ENCODE results near the gene PBRM1. TPM values are rescaled to one million over a fixed set of nuclear protein-coding genes. Genes with fewer than 3 reads are reported as not detected.

PBRM1 gene
- total and polyA plus RNA-seq, 2 of the 13 experiments (the other 11 are each of a cell fraction or from before 2014, with no cell fraction given) = 10.9 to 33.2 TPM

DNA sequence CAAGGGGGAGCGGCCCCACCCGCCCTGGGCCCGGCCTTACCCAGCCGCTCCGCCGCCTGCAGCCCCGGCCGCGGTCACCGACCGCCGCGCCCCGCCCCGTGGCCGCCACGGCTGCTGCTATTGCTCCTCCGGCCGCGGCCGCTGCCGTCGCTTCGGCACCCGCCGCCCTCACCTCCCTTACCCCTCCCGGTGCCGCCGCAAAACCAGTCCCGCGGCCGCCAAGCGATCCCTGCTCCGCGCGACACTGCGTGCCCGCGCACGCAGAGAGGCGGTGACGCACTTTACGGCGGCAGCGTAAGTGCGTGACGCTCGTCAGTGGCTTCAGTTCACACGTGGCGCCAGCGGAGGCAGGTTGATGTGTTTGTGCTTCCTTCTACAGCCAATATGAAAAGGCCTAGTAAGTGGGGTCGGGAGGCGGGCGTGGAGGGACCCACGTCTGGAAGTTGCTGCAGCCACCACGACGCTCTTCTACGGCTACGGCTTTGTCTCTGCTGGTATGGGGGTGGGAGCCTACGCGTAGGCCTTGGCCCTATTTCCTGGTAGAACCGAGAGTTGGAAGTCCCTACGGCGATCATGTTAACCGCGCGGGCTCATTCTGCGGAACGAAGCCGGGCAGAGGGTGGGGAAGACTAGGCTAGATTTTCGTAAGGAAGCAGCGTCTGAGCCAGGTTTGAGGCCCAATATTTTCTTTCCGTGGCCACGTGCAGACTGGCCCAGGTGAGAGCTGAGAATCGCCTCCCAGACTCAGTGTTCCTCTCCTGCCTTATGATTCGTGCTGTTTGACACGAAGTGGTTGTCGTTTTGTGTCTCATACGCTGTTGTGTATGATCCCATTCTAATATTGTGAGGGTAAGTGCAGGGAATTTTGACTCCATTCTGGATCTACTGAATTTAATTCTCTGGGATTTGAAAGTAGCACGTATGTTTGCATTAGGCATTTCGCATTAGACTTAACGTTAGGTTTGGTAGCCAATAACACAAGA is at the start of gene PBRM1, which contains the start of gene GNL3 (continued):
- TF ChIP-seq, protein P1, sequence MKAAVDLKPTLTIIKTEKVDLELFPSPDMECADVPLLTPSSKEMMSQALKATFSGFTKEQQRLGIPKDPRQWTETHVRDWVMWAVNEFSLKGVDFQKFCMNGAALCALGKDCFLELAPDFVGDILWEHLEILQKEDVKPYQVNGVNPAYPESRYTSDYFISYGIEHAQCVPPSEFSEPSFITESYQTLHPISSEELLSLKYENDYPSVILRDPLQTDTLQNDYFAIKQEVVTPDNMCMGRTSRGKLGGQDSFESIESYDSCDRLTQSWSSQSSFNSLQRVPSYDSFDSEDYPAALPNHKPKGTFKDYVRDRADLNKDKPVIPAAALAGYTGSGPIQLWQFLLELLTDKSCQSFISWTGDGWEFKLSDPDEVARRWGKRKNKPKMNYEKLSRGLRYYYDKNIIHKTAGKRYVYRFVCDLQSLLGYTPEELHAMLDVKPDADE (CRISPR knock-in tag; IDR thresholded peaks at IDR 0.05) = 0 out of 2 replicates have a peak, but pooled peaks have one; percentile 65
- TF ChIP-seq ZNF589 (CRISPR knock-in tag; conservative IDR thresholded peaks at IDR 0.05) = no peak; the same call in 1 of the 2 replicates
- TF ChIP-seq ATF3 (CRISPR knock-in tag; IDR thresholded peaks at IDR 0.05) = peak; percentile 62
- peak; percentile 63 for TF ChIP-seq XRCC5 (optimal IDR thresholded peaks at IDR 0.05; ENCODE audit: low read length)
- peak; percentile 66 for TF ChIP-seq HOXD1 (CRISPR knock-in tag; IDR thresholded peaks at IDR 0.05)
- peak; percentile 80 for TF ChIP-seq FOXK2 (IDR thresholded peaks at IDR 0.05)
- peak; percentile 59; the same call in 1 of the 2 replicates for TF ChIP-seq GFI1 (CRISPR knock-in tag; IDR thresholded peaks at IDR 0.05; ENCODE audit: borderline replicate concordance)
- TF ChIP-seq EED (CRISPR knock-in tag; IDR thresholded peaks at IDR 0.05) = 0 out of 2 replicates have a peak, but pooled peaks have one; percentile 31
- TF ChIP-seq U2AF1 (optimal IDR thresholded peaks at IDR 0.05; ENCODE audit: low read depth, low read length) = no peak
- TF ChIP-seq HOXA5 (CRISPR knock-in tag; IDR thresholded peaks at IDR 0.05) = peak; percentile 91
- TF ChIP-seq REST (IDR thresholded peaks at IDR 0.05; ENCODE audit: borderline replicate concordance in 1 of 2, low read depth in 1 of 2, low read length in 2 of 2) = peak in 1 of 2 experiments; percentile 73; a peak in 1 of 4 replicates
- TF ChIP-seq ZNF777 (CRISPR knock-in tag; IDR thresholded peaks at IDR 0.05) = 0 out of 2 replicates have a peak, but pooled peaks have one; percentile 61
- TF ChIP-seq ZNF136 (CRISPR knock-in tag; IDR thresholded peaks at IDR 0.05; ENCODE audit: low read depth) = no peak
- TF ChIP-seq JUND (CRISPR knock-in tag; IDR thresholded peaks at IDR 0.05) = peak; percentile 66
- TF ChIP-seq FOXJ3 (CRISPR knock-in tag; IDR thresholded peaks at IDR 0.05; ENCODE audit: borderline replicate concordance) = no peak
- TF ChIP-seq ZNF724P (CRISPR knock-in tag; IDR thresholded peaks at IDR 0.05; ENCODE audit: borderline replicate concordance) = 0 out of 2 replicates have a peak, but pooled peaks have one; percentile 40
- peak; percentile 86; the same call in 1 of the 2 replicates for TF ChIP-seq KAT7 (CRISPR knock-in tag; IDR thresholded peaks at IDR 0.05; ENCODE audit: borderline replicate concordance)
- peak; percentile 80; the same call in 1 of the 2 replicates for TF ChIP-seq SMYD3 (CRISPR knock-in tag; IDR thresholded peaks at IDR 0.05)
- no peak for TF ChIP-seq NR2F6 (IDR thresholded peaks at IDR 0.05)
- peak; percentile 66 for TF ChIP-seq NR2F6 (CRISPR knock-in tag; IDR thresholded peaks at IDR 0.05)
- peak; percentile 62; the same call in 1 of the 2 replicates for TF ChIP-seq PITX1 (CRISPR knock-in tag; IDR thresholded peaks at IDR 0.05)
- peak; percentile 87; the same call in 1 of the 2 replicates for TF ChIP-seq ZNF431 (CRISPR knock-in tag; IDR thresholded peaks at IDR 0.05; ENCODE audit: borderline replicate concordance, low read depth)
